Measurements from ENCODE around the gene ZNF638. TPM values are rescaled to one million over a fixed set of nuclear protein-coding genes. Genes with fewer than 3 reads are reported as not detected.

Gene ZNF638
- total and polyA plus RNA-seq, 2 of the 4 experiments (the other 2 are of a cell fraction), result 46.4 to 129 TPM

DNA sequence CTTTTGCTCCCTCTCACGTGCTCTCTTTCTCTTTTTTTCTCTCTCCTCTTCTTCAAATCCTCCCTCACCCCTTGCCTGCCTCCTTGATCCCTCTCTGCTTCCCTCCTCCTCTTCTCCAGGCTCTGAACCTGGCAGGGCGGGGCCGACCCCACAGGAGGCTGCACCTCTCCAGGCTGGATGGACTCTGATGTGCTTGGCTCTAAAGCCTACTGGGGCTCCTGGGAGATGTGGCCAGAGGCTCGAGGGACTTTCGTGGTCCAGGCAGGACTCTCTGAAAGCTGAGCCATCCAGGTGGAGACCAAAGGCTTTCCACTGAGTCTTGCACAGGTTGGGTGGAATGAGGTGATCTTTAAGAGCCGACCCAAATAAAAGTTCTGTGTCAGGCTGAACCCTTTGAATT lies 147.2 kb downstream of the ZNF638 start:
- Histone ChIP-seq H3K4ac (ENCODE audit: low read depth, low read length) (no peak overlapping the region), H4K8ac (ENCODE audit: low read depth in 2 of 2, low read length in 2 of 2) (no peak overlapping the region), H3K9me3 (ENCODE audit: control insufficient read depth, insufficient read depth, low read length) (no peaks in the 10 kb centered on the region), H3K23ac (ENCODE audit: low read depth, low read length) (no peak overlapping the region), H3K9me1 (ENCODE audit: insufficient read depth, low read length) (no peaks in the 10 kb centered on the region), H3K4me1 (ENCODE audit: control insufficient read depth, insufficient read depth, low read length) (no peaks in the 10 kb centered on the region), H2BK5ac (ENCODE audit: low read depth, low read length, poor library complexity, severe bottlenecking) (no peak overlapping the region), H2AK5ac (ENCODE audit: low read depth, low read length) (no peak overlapping the region), H2AK9ac (replicated peaks; ENCODE audit: low read depth, low read length, poor library complexity) (no peak overlapping the region), H3K56ac (ENCODE audit: extremely low read depth, insufficient read depth, low read length) (no peak overlapping the region), H3K4me2 (ENCODE audit: low read depth, low read length) (no peak overlapping the region), H4K20me1 (ENCODE audit: insufficient read depth, low read length) (no peaks in the 10 kb centered on the region), H3K18ac (ENCODE audit: low read depth, low read length) (no peak overlapping the region), H3K27me3 (ENCODE audit: control insufficient read depth, insufficient read depth, low read length) (peaks cover 44% of the 10 kb centered on the region), H4K91ac (ENCODE audit: insufficient read depth, low read depth, low read length) (no peak overlapping the region), H3K4me3 (ENCODE audit: insufficient read depth, low read depth, low read length) (no peak overlapping the region), H3K36me3 (ENCODE audit: control insufficient read depth, insufficient read depth, low read length) (no peaks in the 10 kb centered on the region), H3K79me1 (ENCODE audit: low read depth in 1 of 2, low read length in 2 of 2) (no peaks in the 10 kb centered on the region), H3K14ac (replicated peaks; ENCODE audit: low read depth, low read length) (no peak overlapping the region), H3K9ac (ENCODE audit: low read depth, low read length) (no peak overlapping the region), H3K27ac (ENCODE audit: insufficient read depth, low read length) (no peak overlapping the region), H2AFZ (replicated peaks; ENCODE audit: low read length, poor library complexity) (no peak overlapping the region), H2BK20ac (ENCODE audit: low read depth, low read length) (no peak overlapping the region), H4K5ac (ENCODE audit: low read depth, low read length) (no peak overlapping the region), H2BK15ac (ENCODE audit: low read depth, low read length) (no peak overlapping the region), H2BK120ac (ENCODE audit: low read depth, low read length) (no peak overlapping the region)
- intact Hi-C loops (cut with micrococcal nuclease), result no loop called here
- CTCF ChIA-PET, result no interaction called here
- in situ Hi-C loops (cut with MboI; ENCODE audit: low sequenced_read_pairs), result no loop called here
- no TSS peak for BruUV-seq (replicated peaks)
- TF ChIP-seq, protein P1, sequence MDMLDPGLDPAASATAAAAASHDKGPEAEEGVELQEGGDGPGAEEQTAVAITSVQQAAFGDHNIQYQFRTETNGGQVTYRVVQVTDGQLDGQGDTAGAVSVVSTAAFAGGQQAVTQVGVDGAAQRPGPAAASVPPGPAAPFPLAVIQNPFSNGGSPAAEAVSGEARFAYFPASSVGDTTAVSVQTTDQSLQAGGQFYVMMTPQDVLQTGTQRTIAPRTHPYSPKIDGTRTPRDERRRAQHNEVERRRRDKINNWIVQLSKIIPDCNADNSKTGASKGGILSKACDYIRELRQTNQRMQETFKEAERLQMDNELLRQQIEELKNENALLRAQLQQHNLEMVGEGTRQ (IDR thresholded peaks at IDR 0.05; ENCODE audit: low read depth, low read length), result no peak
- TF ChIP-seq RFX5 (IDR thresholded peaks at IDR 0.05; ENCODE audit: low read depth, low read length) (no peak), CHD1 (IDR thresholded peaks at IDR 0.05; ENCODE audit: low read depth, low read length) (no peak), FOS (IDR thresholded peaks at IDR 0.05; ENCODE audit: low read depth, low read length) (no peak), MAFK (IDR thresholded peaks at IDR 0.05; ENCODE audit: low read depth, low read length) (no peak), SMC3 (IDR thresholded peaks at IDR 0.05; ENCODE audit: low read depth, low read length) (no peak), CEBPB (IDR thresholded peaks at IDR 0.05; ENCODE audit: low read depth, low read length) (no peak), MXI1 (IDR thresholded peaks at IDR 0.05; ENCODE audit: borderline replicate concordance, low read depth, low read length) (no peak), RCOR1 (IDR thresholded peaks at IDR 0.05; ENCODE audit: insufficient replicate concordance, low read length) (no peak), BHLHE40 (IDR thresholded peaks at IDR 0.05; ENCODE audit: low read depth, low read length) (no peak), POLR2A (IDR thresholded peaks at IDR 0.05; ENCODE audit: low read depth, low read length) (no peak), NFE2L2 (IDR thresholded peaks at IDR 0.05; ENCODE audit: low read depth, low read length) (no peak), RAD21 (IDR thresholded peaks at IDR 0.05; ENCODE audit: low read length) (no peak), MAZ (IDR thresholded peaks at IDR 0.05; ENCODE audit: borderline replicate concordance, low read depth, low read length) (no peak)
- TF ChIP-seq, protein P2, sequence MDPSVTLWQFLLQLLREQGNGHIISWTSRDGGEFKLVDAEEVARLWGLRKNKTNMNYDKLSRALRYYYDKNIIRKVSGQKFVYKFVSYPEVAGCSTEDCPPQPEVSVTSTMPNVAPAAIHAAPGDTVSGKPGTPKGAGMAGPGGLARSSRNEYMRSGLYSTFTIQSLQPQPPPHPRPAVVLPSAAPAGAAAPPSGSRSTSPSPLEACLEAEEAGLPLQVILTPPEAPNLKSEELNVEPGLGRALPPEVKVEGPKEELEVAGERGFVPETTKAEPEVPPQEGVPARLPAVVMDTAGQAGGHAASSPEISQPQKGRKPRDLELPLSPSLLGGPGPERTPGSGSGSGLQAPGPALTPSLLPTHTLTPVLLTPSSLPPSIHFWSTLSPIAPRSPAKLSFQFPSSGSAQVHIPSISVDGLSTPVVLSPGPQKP (IDR thresholded peaks at IDR 0.05; ENCODE audit: borderline replicate concordance, low read depth, low read length), result no peak
- TF ChIP-seq, protein P3, sequence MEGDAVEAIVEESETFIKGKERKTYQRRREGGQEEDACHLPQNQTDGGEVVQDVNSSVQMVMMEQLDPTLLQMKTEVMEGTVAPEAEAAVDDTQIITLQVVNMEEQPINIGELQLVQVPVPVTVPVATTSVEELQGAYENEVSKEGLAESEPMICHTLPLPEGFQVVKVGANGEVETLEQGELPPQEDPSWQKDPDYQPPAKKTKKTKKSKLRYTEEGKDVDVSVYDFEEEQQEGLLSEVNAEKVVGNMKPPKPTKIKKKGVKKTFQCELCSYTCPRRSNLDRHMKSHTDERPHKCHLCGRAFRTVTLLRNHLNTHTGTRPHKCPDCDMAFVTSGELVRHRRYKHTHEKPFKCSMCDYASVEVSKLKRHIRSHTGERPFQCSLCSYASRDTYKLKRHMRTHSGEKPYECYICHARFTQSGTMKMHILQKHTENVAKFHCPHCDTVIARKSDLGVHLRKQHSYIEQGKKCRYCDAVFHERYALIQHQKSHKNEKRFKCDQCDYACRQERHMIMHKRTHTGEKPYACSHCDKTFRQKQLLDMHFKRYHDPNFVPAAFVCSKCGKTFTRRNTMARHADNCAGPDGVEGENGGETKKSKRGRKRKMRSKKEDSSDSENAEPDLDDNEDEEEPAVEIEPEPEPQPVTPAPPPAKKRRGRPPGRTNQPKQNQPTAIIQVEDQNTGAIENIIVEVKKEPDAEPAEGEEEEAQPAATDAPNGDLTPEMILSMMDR (conservative IDR thresholded peaks at IDR 0.05; ENCODE audit: low read depth, low read length), result no peak
- POLR2A ChIA-PET (ENCODE audit: unreplicated experiment), result no interaction called here
- ATAC-seq (ENCODE audit: low read depth) (no peak), DNase-seq (no peak)
- WGBS, 2 experiments (ENCODE audit: extremely low coverage in 2 of 2, insufficient read length in 1 of 2), result 20% methylated on average over 2 of the region's 6 CpGs; no CpG with 5 or more reads in 1 of the 2 experiments
- dilution Hi-C loops (cut with HindIII; ENCODE audit: low sequenced_read_pairs, unreplicated experiment), result no loop called here

Measured in IMR-90 (cell line).